Endothelial cell of umbilical vein (primary cell): Measurements from ENCODE around the gene SCYGR1. TPM values are rescaled to one million over a fixed set of nuclear protein-coding genes. Genes with fewer than 3 reads are reported as not detected.
"Not testable (repeated sequence)": the region's sequence is repeated elsewhere in the genome, so short reads cannot be mapped to it uniquely, and the experiment has no call there.

Source experiments
- BruUV-seq: library from RNA; stranded (reverse); fragments of 400-500 nt; replicated peaks from 2 replicates; lab custom pipeline; 2021; lab: Mats Ljungman, UMichigan
- CTCF ChIA-PET: fragments of 300-600, 350-600 bp; sonication (Branson Sonifier 250); formaldehyde crosslinking; loops from one replicate; lab custom pipeline; 2021; ENCODE audit warnings: antibody characterized with exemption, inconsistent platforms; lab: Charles Lee
- POLR2A ChIA-PET: fragments of 300-600, 350-600 bp; sonication (Branson Sonifier 250); formaldehyde crosslinking; loops from one replicate; lab custom pipeline; 2021; ENCODE audit warnings: antibody characterized with exemption, inconsistent platforms; lab: Charles Lee
- DNase-seq: peaks from one replicate; pipeline ENCODE4 v3.0.0-alpha.2; 2011; ENCODE audit warnings: low read depth, low spot score
- FAIRE-seq: peaks from 2 replicates; lab custom pipeline; 2011; peaks lifted over from hg19 to GRCh38; lab: Jason Lieb, UNC
- H2AFZ ChIP-seq: 2 replicates; pipeline ENCODE4 v1.6.0; 2012; ENCODE audit warnings: low read depth, low read length, control low read depth, inconsistent platforms
- H3K27ac ChIP-seq: 2 replicates; pipeline ENCODE4 v1.5.1; 2011; ENCODE audit warnings: low read depth, mild to moderate bottlenecking, control low read depth, low read length, moderate library complexity; ENCODE audit not compliant: insufficient read depth
- H3K27me3 ChIP-seq, 2 experiments: 2 replicates each; pipeline versions ENCODE4 v1.6.0 to v1.6.1; 2011; ENCODE audit warnings: low read length in 2 of 2, mixed read lengths in 1 of 2; ENCODE audit not compliant: control insufficient read depth in 2 of 2, insufficient read depth in 2 of 2
- H3K36me3 ChIP-seq, 2 experiments: 2 replicates in 1 of 2; 3 replicates in 1 of 2; pipeline ENCODE4 v1.5.1; 2011; ENCODE audit warnings: low read length in 2 of 2, mild to moderate bottlenecking in 1 of 2, moderate library complexity in 1 of 2; ENCODE audit not compliant: control insufficient read depth in 2 of 2, insufficient read depth in 2 of 2; ENCODE audit errors: extremely low read depth in 1 of 2
- H3K4me1 ChIP-seq: 3 replicates; pipeline ENCODE4 v1.5.1; 2011; ENCODE audit warnings: mild to moderate bottlenecking, low read length; ENCODE audit not compliant: control insufficient read depth, insufficient read depth; ENCODE audit errors: extremely low read depth
- H3K4me2 ChIP-seq: 2 replicates; pipeline ENCODE4 v1.6.1; 2011; ENCODE audit warnings: low read length, control low read depth, mixed read lengths; ENCODE audit not compliant: insufficient read depth
- H3K4me3 ChIP-seq, 3 experiments: fragments of 200-600 bp in 1 of 3; sonication (generic), shearing (Covaris generic) in 1 of 3; replicated peaks in 1 of 3; 2 replicates each; pipeline ENCODE4 v1.5.1; 2011 to 2016; ENCODE audit warnings: control low read depth in 3 of 3, low read length in 3 of 3, mild to moderate bottlenecking in 2 of 3, inconsistent platforms in 1 of 3, low read depth in 1 of 3, moderate library complexity in 1 of 3; ENCODE audit not compliant: insufficient read depth in 1 of 3
- H3K79me2 ChIP-seq: 2 replicates; pipeline ENCODE4 v1.6.0; 2012; ENCODE audit warnings: low read length, inconsistent platforms; ENCODE audit not compliant: control insufficient read depth, insufficient read depth
- H3K9ac ChIP-seq: replicated peaks from 2 replicates; pipeline ENCODE3; 2011; ENCODE audit warnings: low read length, control low read depth; ENCODE audit not compliant: insufficient read depth; ENCODE audit errors: extremely low read depth
- H3K9me1 ChIP-seq: replicated peaks from 3 replicates; pipeline ENCODE4 v1.6.0; 2011; ENCODE audit warnings: mild to moderate bottlenecking, low read length; ENCODE audit not compliant: control insufficient read depth, insufficient read depth; ENCODE audit errors: extremely low read depth
- H3K9me3 ChIP-seq: replicated peaks from 2 replicates; pipeline ENCODE4 v1.5.1; 2012; ENCODE audit warnings: low read length, inconsistent platforms; ENCODE audit not compliant: control insufficient read depth, insufficient read depth
- H4K20me1 ChIP-seq: replicated peaks from 2 replicates; pipeline ENCODE3; 2011; ENCODE audit warnings: mild to moderate bottlenecking, low read length; ENCODE audit not compliant: control insufficient read depth, insufficient read depth; ENCODE audit errors: extremely low read depth
- EZH2 ChIP-seq: IDR thresholded peaks from 2 replicates; pipeline ENCODE4 v1.6.1; 2012; ENCODE audit warnings: borderline replicate concordance, low read depth, mild to moderate bottlenecking, moderate library complexity, low read length, inconsistent platforms; ENCODE audit not compliant: severe bottlenecking
- FOS ChIP-seq: IDR thresholded peaks from 2 replicates; pipeline ENCODE4 v1.6.1; 2011; ENCODE audit warnings: mild to moderate bottlenecking, low read length, moderate library complexity, borderline replicate concordance; ENCODE audit not compliant: insufficient read depth
- GATA2 ChIP-seq: IDR thresholded peaks from 2 replicates; pipeline ENCODE4 v1.7.0; 2011; ENCODE audit warnings: low read depth, mild to moderate bottlenecking, moderate library complexity, mixed read lengths, low read length; ENCODE audit not compliant: insufficient read length, insufficient read depth
- JUN ChIP-seq: IDR thresholded peaks from 2 replicates; pipeline ENCODE4 v1.6.1; 2011; ENCODE audit warnings: borderline replicate concordance, low read depth; ENCODE audit not compliant: insufficient read length, insufficient read depth
- MYC ChIP-seq: IDR thresholded peaks from one replicate; pipeline ENCODE4 v1.6.1; 2011; ENCODE audit warnings: mild to moderate bottlenecking, low read depth, low read length
- POLR2A ChIP-seq: IDR thresholded peaks from 2 replicates; pipeline ENCODE4 v1.6.1; 2012; ENCODE audit warnings: low read depth, mild to moderate bottlenecking, control low read depth, low read length
- POLR2AphosphoS5 ChIP-seq: IDR thresholded peaks from 2 replicates; pipeline ENCODE4 v1.6.1; 2012; ENCODE audit warnings: low read depth, mild to moderate bottlenecking, control low read depth, low read length, moderate library complexity; ENCODE audit not compliant: insufficient read depth
- dilution Hi-C: fragments of 300-500 bp; cut with MboI; formaldehyde crosslinking; loops from one replicate; pipeline ENCODE4 v1.15.0; 2019; ENCODE audit warnings: low sequenced_read_pairs; ENCODE audit not compliant: extremely low pct_ligation_motif_present
- intact Hi-C: fragments of 100-400 bp; cut with micrococcal nuclease; formaldehyde crosslinking; loops from one replicate; pipeline ENCODE4 v1.10.0; 2022
- polyA plus RNA-seq, 4 experiments: library from polyadenylated mRNA; depleted of rRNA in 3 of 4; stranded (reverse) in 3 of 4; unstranded in 1 of 4; fragments of >200 nt; gene quantifications; 2 replicates each; pipeline versions ENCODE4 v1.2.1 to v1.2.3, GENCODE V29; 2011 to 2012; ENCODE audit warnings: missing spikeins in 1 of 4
- total RNA-seq: library from RNA; stranded (reverse); gene quantifications from 2 replicates; pipeline ENCODE4 v1.2.3, GENCODE V29; 2021
- TF ChIP-seq, protein P1 (sequence below): IDR thresholded peaks from 2 replicates; pipeline ENCODE4 v1.6.1; 2011; ENCODE audit not compliant: insufficient read depth, insufficient read length
- TF ChIP-seq, protein P2 (sequence below), 2 donors: IDR thresholded peaks; 1 replicate in 1 of 2; 2 replicates in 1 of 2; pipeline ENCODE4 v1.5.1; 2011; ENCODE audit warnings: low read length in 2 of 2, mild to moderate bottlenecking in 2 of 2, moderate library complexity in 2 of 2, control low read depth in 1 of 2, inconsistent platforms in 1 of 2, low read depth in 1 of 2; ENCODE audit not compliant: insufficient read depth in 1 of 2; ENCODE audit errors: extremely low read depth in 1 of 2

SCYGR1 gene
- total and polyA plus RNA-seq, 2 donors (not counting 3 experiments of a cell fraction or from before 2014, with no cell fraction given) = not detected

DNA sequence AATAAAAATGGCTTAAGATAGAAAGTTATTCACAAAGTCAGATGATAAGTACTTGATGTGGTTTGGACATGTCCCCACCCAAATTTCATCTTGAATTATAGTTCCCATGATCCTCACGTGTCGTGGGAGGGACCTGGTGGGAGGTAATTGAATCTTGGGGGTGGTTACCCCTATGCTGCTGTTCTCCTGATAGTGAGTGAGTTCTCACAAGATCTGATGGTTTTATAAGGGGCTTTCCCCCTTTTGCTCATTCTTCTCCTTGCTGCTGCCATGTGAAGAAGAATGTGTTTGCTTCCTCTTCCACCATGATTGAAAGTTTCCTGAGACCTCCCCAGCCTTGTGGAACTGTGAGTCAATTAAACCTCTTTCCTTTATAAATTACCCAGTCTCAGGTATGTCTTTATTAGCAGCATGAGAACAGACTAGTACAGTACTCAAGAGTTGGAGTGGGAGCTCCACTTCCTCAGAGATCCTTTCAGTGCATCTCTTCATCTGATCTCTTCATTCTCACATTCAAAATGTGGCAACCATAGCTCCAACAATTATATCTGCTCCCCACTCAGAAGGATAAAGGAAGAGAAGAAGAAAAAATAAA lies 5.4 kb downstream of the SCYGR1 start:
- H3K36me3 ChIP-seq, H3K9me3 ChIP-seq, dilution Hi-C loops, BruUV-seq, H3K4me2 ChIP-seq, H4K20me1 ChIP-seq, DNase-seq, H3K4me1 ChIP-seq, H3K4me3 ChIP-seq, H3K79me2 ChIP-seq, H3K27ac ChIP-seq, H3K9me1 ChIP-seq, H2AFZ ChIP-seq, FAIRE-seq, intact Hi-C loops, H3K9ac ChIP-seq, H3K27me3 ChIP-seq, POLR2A ChIA-PET: not testable (repeated sequence)
- CTCF ChIA-PET = interaction anchor here (1.2 to 2.1 kb wide), 2 partner anchors 23 to 144 kb away, joined by 3 to 9 read pairs; no protein-coding TSS in a partner anchor

DNA sequence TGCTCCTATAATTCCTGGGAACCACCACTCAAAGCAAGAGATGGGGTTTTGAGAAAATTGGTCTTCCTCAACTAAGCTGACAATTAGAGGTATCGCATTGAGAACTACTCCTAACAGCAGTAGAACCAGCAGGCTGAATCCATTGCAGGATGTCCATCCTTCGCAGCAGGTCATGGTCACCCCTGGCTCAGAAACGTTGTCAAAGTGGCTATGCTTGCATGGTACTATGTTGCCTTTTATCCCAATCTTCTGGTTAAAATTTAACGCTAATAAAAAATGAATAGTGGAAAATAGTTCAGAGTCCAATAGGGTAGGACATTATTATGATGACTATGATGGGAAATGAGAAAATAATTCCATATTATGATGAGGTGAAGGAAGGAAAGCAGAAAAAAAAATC lies 8.7 kb downstream of the SCYGR1 start, which contains the start of gene TM4SF20:
Gene TM4SF20 (minus strand): TSS at position 212 of the 400 bp plus-strand sequence. CDS start 38 bp downstream, at position 174.
- H2AFZ ChIP-seq = no peak within 1 kb of the TSS
- intact Hi-C loops = no loop called here
- H3K27ac ChIP-seq = no peak within 1 kb of the TSS
- CTCF ChIA-PET = interaction anchor here (1.3 kb wide), 1 partner anchor 249 kb away, joined by 3 read pairs; no protein-coding TSS in a partner anchor
- no peak within 1 kb of the TSS for H3K4me3 ChIP-seq
- TF ChIP-seq GATA2 = no peak
- TF ChIP-seq, protein P1, sequence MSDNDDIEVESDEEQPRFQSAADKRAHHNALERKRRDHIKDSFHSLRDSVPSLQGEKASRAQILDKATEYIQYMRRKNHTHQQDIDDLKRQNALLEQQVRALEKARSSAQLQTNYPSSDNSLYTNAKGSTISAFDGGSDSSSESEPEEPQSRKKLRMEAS = no peak
- TF ChIP-seq EZH2 = no peak
- no peak for TF ChIP-seq POLR2A
- TF ChIP-seq FOS = no peak
- TF ChIP-seq, protein P2, sequence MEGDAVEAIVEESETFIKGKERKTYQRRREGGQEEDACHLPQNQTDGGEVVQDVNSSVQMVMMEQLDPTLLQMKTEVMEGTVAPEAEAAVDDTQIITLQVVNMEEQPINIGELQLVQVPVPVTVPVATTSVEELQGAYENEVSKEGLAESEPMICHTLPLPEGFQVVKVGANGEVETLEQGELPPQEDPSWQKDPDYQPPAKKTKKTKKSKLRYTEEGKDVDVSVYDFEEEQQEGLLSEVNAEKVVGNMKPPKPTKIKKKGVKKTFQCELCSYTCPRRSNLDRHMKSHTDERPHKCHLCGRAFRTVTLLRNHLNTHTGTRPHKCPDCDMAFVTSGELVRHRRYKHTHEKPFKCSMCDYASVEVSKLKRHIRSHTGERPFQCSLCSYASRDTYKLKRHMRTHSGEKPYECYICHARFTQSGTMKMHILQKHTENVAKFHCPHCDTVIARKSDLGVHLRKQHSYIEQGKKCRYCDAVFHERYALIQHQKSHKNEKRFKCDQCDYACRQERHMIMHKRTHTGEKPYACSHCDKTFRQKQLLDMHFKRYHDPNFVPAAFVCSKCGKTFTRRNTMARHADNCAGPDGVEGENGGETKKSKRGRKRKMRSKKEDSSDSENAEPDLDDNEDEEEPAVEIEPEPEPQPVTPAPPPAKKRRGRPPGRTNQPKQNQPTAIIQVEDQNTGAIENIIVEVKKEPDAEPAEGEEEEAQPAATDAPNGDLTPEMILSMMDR (IDR thresholded peaks at IDR 0.05; ENCODE audit: extremely low read depth in 1 of 2, insufficient read depth in 1 of 2, low read depth in 1 of 2, low read length in 2 of 2) = no peak
- TF ChIP-seq MYC = no peak
- no peak for TF ChIP-seq POLR2AphosphoS5
- no peak for TF ChIP-seq JUN
- no peaks in the 10 kb centered on the region for H3K9me3 ChIP-seq
- H3K9me1 ChIP-seq = no peaks in the 10 kb centered on the region
- no peaks in the 10 kb centered on the region for H3K36me3 ChIP-seq
- POLR2A ChIA-PET = no interaction called here
- BruUV-seq = no TSS peak
- no peaks in the 10 kb centered on the region for H3K79me2 ChIP-seq
- no peak within 1 kb of the TSS for H3K9ac ChIP-seq
- dilution Hi-C loops = no loop called here
- H3K4me1 ChIP-seq = no peaks in the 10 kb centered on the region
- DNase-seq (no peak), FAIRE-seq (no peak)
- H3K27me3 ChIP-seq = no peaks in the 10 kb centered on the region
- H4K20me1 ChIP-seq = no peaks in the 10 kb centered on the region
- H3K4me2 ChIP-seq = no peak within 1 kb of the TSS
